GM12878 (cell line): ENCODE measurements around the gene NAA38. TPM values are rescaled to one million over a fixed set of nuclear protein-coding genes. Genes with fewer than 3 reads are reported as not detected.

Experiments
- ATAC-seq: fragments of 200-7000 bp; cut with Tn5 transposase; 3 replicates; pipeline ENCODE4 v1.9.1; 2020; ENCODE audit warnings: mild to moderate bottlenecking, moderate library complexity
- BruUV-seq: library from RNA; stranded (reverse); fragments of 400-500 nt; replicated peaks from 2 replicates; lab custom pipeline; 2021; lab: Mats Ljungman, UMichigan
- CTCF ChIA-PET: fragments of 300-600 bp; sonication (Branson Sonifier 250); formaldehyde crosslinking; extraction: SDS; loops from one replicate; lab custom pipeline; 2021; ENCODE audit warnings: inconsistent platforms; lab: Yijun Ruan, JAX
- POLR2A ChIA-PET: fragments of 350-600 bp; formaldehyde crosslinking; extraction: SDS; loops from one replicate; lab custom pipeline; 2021; ENCODE audit warnings: inconsistent platforms; lab: Charles Lee
- RAD21 ChIA-PET: fragments of 300-600 bp; sonication (Branson Sonifier 250); formaldehyde crosslinking; loops from one replicate; lab custom pipeline; 2023; ENCODE audit warnings: antibody characterized with exemption; ENCODE audit not compliant: unreplicated experiment; lab: Charles Lee
- SMC1A ChIA-PET: fragments of 300-600 bp; sonication (Branson Sonifier 250); formaldehyde crosslinking; loops from one replicate; lab custom pipeline; 2023; ENCODE audit not compliant: unreplicated experiment, uncharacterized antibody; lab: Charles Lee
- DNase-seq: peaks from one replicate; pipeline ENCODE4 v3.0.0-alpha.2; 2011; ENCODE audit warnings: low read depth, low spot score
- FAIRE-seq: peaks from 3 replicates; lab custom pipeline; 2011; peaks lifted over from hg19 to GRCh38; lab: Jason Lieb, UNC
- H2AFZ ChIP-seq: 2 replicates; pipeline ENCODE4 v1.6.0; 2011; ENCODE audit warnings: low read depth, low read length, control low read depth; ENCODE audit not compliant: control insufficient read depth
- H3K27ac ChIP-seq: 2 replicates; pipeline ENCODE4 v1.5.1; 2011; ENCODE audit warnings: control low read depth; ENCODE audit not compliant: control insufficient read depth, insufficient read depth
- H3K27me3 ChIP-seq, 2 experiments: replicated peaks in 1 of 2; 2 replicates each; pipeline versions ENCODE4 v1.6.0 to v1.6.1; 2011; ENCODE audit warnings: low read length in 1 of 2; ENCODE audit not compliant: control insufficient read depth in 2 of 2, insufficient read depth in 2 of 2
- H3K36me3 ChIP-seq, 2 experiments: 2 replicates each; pipeline ENCODE4 v1.5.1; 2011; ENCODE audit warnings: low read length in 1 of 2; ENCODE audit not compliant: control insufficient read depth in 2 of 2, insufficient read depth in 2 of 2
- H3K4me1 ChIP-seq: 2 replicates; pipeline ENCODE4 v1.6.1; 2011; ENCODE audit warnings: mild to moderate bottlenecking, low read length, moderate library complexity, mixed read lengths; ENCODE audit not compliant: control insufficient read depth, insufficient read depth
- H3K4me2 ChIP-seq: 2 replicates; pipeline ENCODE4 v1.6.0; 2011; ENCODE audit warnings: control low read depth; ENCODE audit not compliant: control insufficient read depth, insufficient read depth
- H3K4me3 ChIP-seq: fragments of 200-600 bp; sonication (generic); 2 replicates; pipeline ENCODE4 v1.5.1; 2016
- H3K79me2 ChIP-seq: 2 replicates; pipeline ENCODE4 v1.6.0; 2011; ENCODE audit warnings: low read length; ENCODE audit not compliant: control insufficient read depth, insufficient read depth
- H3K9ac ChIP-seq: 2 replicates; pipeline ENCODE4 v1.8.0; 2011; ENCODE audit warnings: low read length, control low read depth, mixed read lengths; ENCODE audit not compliant: control insufficient read depth, insufficient read depth
- H3K9me3 ChIP-seq: replicated peaks from 3 replicates; pipeline ENCODE4 v1.5.1; 2011; ENCODE audit warnings: mild to moderate bottlenecking, low read length; ENCODE audit not compliant: control insufficient read depth, insufficient read depth
- H4K20me1 ChIP-seq: 2 replicates; pipeline ENCODE4 v1.6.0; 2011; ENCODE audit not compliant: control insufficient read depth, insufficient read depth
- BCL11A ChIP-seq: IDR thresholded peaks from 2 replicates; pipeline ENCODE4 v1.6.1; 2011; ENCODE audit warnings: low read depth, low read length
- PAX5 ChIP-seq: IDR thresholded peaks from 2 replicates; pipeline ENCODE4 v1.6.1; 2011; ENCODE audit warnings: low read depth, low read length, borderline replicate concordance
- WGBS: methylation state at CpG from one replicate; pipeline ENCODE4 v1.1.6; 2016; ENCODE audit warnings: low lambda C conversion rate; ENCODE audit not compliant: insufficient replicate concordance, insufficient coverage; ENCODE audit errors: missing lambda C conversion rate; 5-methylcytosine and 5-hydroxymethylcytosine counted together
- in situ Hi-C: fragments of 300-500 bp; cut with MboI; formaldehyde crosslinking; loops from 9 replicates; pipeline ENCODE4 v1.14.3; 2018; ENCODE audit warnings: mixed read lengths
- intact Hi-C: fragments of 100-400 bp; cut with micrococcal nuclease; formaldehyde crosslinking; loops from one replicate; pipeline ENCODE4 v1.14.2; 2022; ENCODE audit not compliant: unreplicated experiment
- polyA plus RNA-seq, 11 experiments: library from polyadenylated mRNA; depleted of rRNA in 4 of 11; unstranded in 6 of 11; stranded (reverse) in 5 of 11; fragments of >200 nt; fragmentation: Nextera tagmentation in 4 of 11; fragmentation: Illumina TruSeq in 1 of 11; extraction: Ambion mirVana in 4 of 11; extraction: Trizol in 1 of 11; gene quantifications; 1 replicate in 1 of 11; 2 replicates in 10 of 11; pipeline versions ENCODE4 v1.2.1 to v1.2.3, GENCODE V29; 2011 to 2016; ENCODE audit warnings: inconsistent platforms in 2 of 11, missing spikeins in 2 of 11, low read depth in 1 of 11
- total RNA-seq, 4 experiments: library from RNA; depleted of rRNA in 3 of 4; stranded (reverse); fragments of >200 nt in 3 of 4; fragmentation: Illumina TruSeq in 1 of 4; extraction: Trizol in 1 of 4; gene quantifications; 2 replicates each; pipeline versions ENCODE4 v1.2.1 to v1.2.3, GENCODE V29; 2013 to 2021

NAA38 gene
- total and polyA plus RNA-seq, 10 of the 15 experiments (the other 5 are each of a cell fraction or from before 2014, with no cell fraction given) = 31.5 to 337 (median 215) TPM

GRCh38 chr17:7825206-7825990, 32.0 kb downstream of the NAA38 start:
- FAIRE-seq (no peak), ATAC-seq (0 out of 3 replicates have a peak, but pooled peaks have one; percentile 28), DNase-seq (no peak)
- H3K27me3 ChIP-seq = no peaks in the 10 kb centered on the region; a peak in 1 of 4 replicates
- WGBS = 37% methylated on average over 12 of the region's 12 CpGs
- H3K27ac ChIP-seq = no peak overlapping the region
- ChIA-PET SMC1A (interaction anchor here (0.7 to 2.2 kb wide), 11 partner anchors 8 to 235 kb away, joined by 3 to 7 read pairs (median 4); partner anchors contain the start of gene KDM6B), POLR2A (interaction anchor here (1.1 kb wide), 1 partner anchor 8 kb away, joined by 4 read pairs; no protein-coding TSS in a partner anchor), CTCF (interaction anchor here (0.6 to 4.6 kb wide), 13 partner anchors 8 to 1247 kb away, joined by 3 to 39 read pairs (median 4); partner anchors contain the start of genes CYB5D1, KDM6B, NAA38 and RNF227), RAD21 (interaction anchor here (1.0 to 1.5 kb wide), 7 partner anchors 8 to 163 kb away, joined by 3 to 6 read pairs (median 5); partner anchors contain the start of genes KDM6B and NAA38)
- intact Hi-C loops (loop anchor here (10.0 kb wide), 1 partner anchor 81 kb away; no protein-coding TSS in a partner anchor), in situ Hi-C loops (no loop called here)
- BruUV-seq = no TSS peak
- no peak overlapping the region for H3K9ac ChIP-seq
- TF ChIP-seq PAX5 (0 out of 2 replicates have a peak, but pooled peaks have one; percentile 29), BCL11A (no peak)
- H3K4me2 ChIP-seq = no peak overlapping the region
- no peak overlapping the region for H2AFZ ChIP-seq
- no peaks in the 10 kb centered on the region for H4K20me1 ChIP-seq
- H3K4me3 ChIP-seq = no peak overlapping the region
- H3K9me3 ChIP-seq = no peaks in the 10 kb centered on the region
- no peaks in the 10 kb centered on the region for H3K36me3 ChIP-seq
- H3K79me2 ChIP-seq = no peaks in the 10 kb centered on the region
- H3K4me1 ChIP-seq = no peaks in the 10 kb centered on the region
